HepG2 (cell line): ENCODE data around the gene CA12. TPM values are rescaled to one million over a fixed set of nuclear protein-coding genes. Genes with fewer than 3 reads are reported as not detected.

Source experiments
- HOXA9 ChIP-seq: sonication (generic); formaldehyde crosslinking; IDR thresholded peaks from 2 replicates; pipeline ENCODE4 v1.8.1; 2022; ENCODE audit warnings: missing genetic modification reagents, mild to moderate bottlenecking, moderate library complexity, borderline replicate concordance
- IRX3 ChIP-seq: sonication (generic); formaldehyde crosslinking; IDR thresholded peaks from 2 replicates; pipeline ENCODE4 v1.8.1; 2023; ENCODE audit warnings: mild to moderate bottlenecking, low read depth, missing genetic modification reagents, borderline replicate concordance
- NFIB ChIP-seq: sonication (generic); formaldehyde crosslinking; IDR thresholded peaks from 2 replicates; pipeline ENCODE4 v1.9.0; 2021; ENCODE audit warnings: missing genetic modification reagents, mild to moderate bottlenecking, borderline replicate concordance
- SAP130 ChIP-seq: IDR thresholded peaks from 2 replicates; pipeline ENCODE4 v1.6.1; 2016; ENCODE audit warnings: low read depth
- SOX13 ChIP-seq, 3 experiments: fragments of 450-650 bp in 1 of 3; sonication (generic) in 1 of 3; formaldehyde crosslinking in 1 of 3; IDR thresholded peaks in 2 of 3; conservative IDR thresholded peaks in 1 of 3; 2 replicates each; pipeline versions ENCODE4 v1.5.0 to v1.6.1; 2016 to 2020; ENCODE audit warnings: antibody characterized with exemption in 1 of 3, mild to moderate bottlenecking in 1 of 3, missing compliant biosample characterization in 1 of 3, missing genetic modification reagents in 1 of 3, moderate library complexity in 1 of 3
- TFAP4 ChIP-seq: sonication (generic); IDR thresholded peaks from 2 replicates; pipeline ENCODE4 v1.6.1; 2016; ENCODE audit warnings: low read depth, borderline replicate concordance
- THRA ChIP-seq: sonication (generic); formaldehyde crosslinking; IDR thresholded peaks from 2 replicates; pipeline ENCODE4 v1.4.0; 2020; ENCODE audit warnings: missing genetic modification reagents, borderline replicate concordance
- ZFAT ChIP-seq: sonication (generic); formaldehyde crosslinking; conservative IDR thresholded peaks from 2 replicates; pipeline ENCODE4 v1.8.1; 2023; ENCODE audit warnings: missing genetic modification reagents, inconsistent platforms
- ZNF331 ChIP-seq: sonication (generic); formaldehyde crosslinking; IDR thresholded peaks from 2 replicates; pipeline ENCODE4 v1.4.0; 2020; ENCODE audit warnings: missing genetic modification reagents
- ZNF563 ChIP-seq: sonication (generic); formaldehyde crosslinking; IDR thresholded peaks from 2 replicates; pipeline ENCODE4 v1.8.0; 2022; ENCODE audit warnings: mild to moderate bottlenecking, moderate library complexity, missing genetic modification reagents
- polyA plus RNA-seq, 8 experiments: library from polyadenylated mRNA; depleted of rRNA in 3 of 8; stranded (reverse) in 7 of 8; unstranded in 1 of 8; fragments of >200 nt; fragmentation: Illumina TruSeq in 4 of 8; extraction: Trizol in 4 of 8; gene quantifications; 2 replicates each; pipeline versions ENCODE4 v1.2.1 to v1.2.3, GENCODE V29; 2011 to 2016; ENCODE audit warnings: low read depth in 4 of 8, missing spikeins in 1 of 8, mixed read lengths in 1 of 8; ENCODE audit not compliant: insufficient read depth in 1 of 8
- total RNA-seq, 5 experiments: library from RNA; depleted of rRNA; stranded (reverse); fragments of >200 nt; fragmentation: Illumina TruSeq; extraction: Trizol; gene quantifications; 2 replicates each; pipeline ENCODE4 v1.2.3, GENCODE V29; 2016; ENCODE audit warnings: low read depth in 1 of 5
- TF ChIP-seq, protein P1 (sequence below): IDR thresholded peaks from 2 replicates; pipeline ENCODE4 v1.6.1; 2012; ENCODE audit warnings: inconsistent platforms
- TF ChIP-seq, protein P2 (sequence below): sonication (generic); formaldehyde crosslinking; IDR thresholded peaks from 2 replicates; pipeline ENCODE4 v1.5.1; 2020; ENCODE audit warnings: mild to moderate bottlenecking, missing genetic modification reagents, borderline replicate concordance
- TF ChIP-seq, protein P3 (sequence below): sonication (generic); formaldehyde crosslinking; IDR thresholded peaks from 2 replicates; pipeline ENCODE4 v1.5.0; 2020; ENCODE audit warnings: mild to moderate bottlenecking, missing genetic modification reagents
- TF ChIP-seq, protein P4 (sequence below): sonication (generic); formaldehyde crosslinking; IDR thresholded peaks from 2 replicates; pipeline ENCODE4 v1.4.0; 2020; ENCODE audit warnings: mild to moderate bottlenecking, missing genetic modification reagents, borderline replicate concordance

The CA12 gene
- total and polyA plus RNA-seq, 2 of the 13 experiments (the other 11 are each of a cell fraction or from before 2014, with no cell fraction given), result 0.07 to 0.20 TPM

GRCh38 chr15:63401714-63402497 is 20.3 kb upstream of the CA12 start (continued):
- no peak for TF ChIP-seq TFAP4
- TF ChIP-seq ZNF331, result no peak
- TF ChIP-seq, protein P1, sequence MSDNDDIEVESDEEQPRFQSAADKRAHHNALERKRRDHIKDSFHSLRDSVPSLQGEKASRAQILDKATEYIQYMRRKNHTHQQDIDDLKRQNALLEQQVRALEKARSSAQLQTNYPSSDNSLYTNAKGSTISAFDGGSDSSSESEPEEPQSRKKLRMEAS, result peak; percentile 34; the same call in 1 of the 2 replicates
- TF ChIP-seq, protein P2, sequence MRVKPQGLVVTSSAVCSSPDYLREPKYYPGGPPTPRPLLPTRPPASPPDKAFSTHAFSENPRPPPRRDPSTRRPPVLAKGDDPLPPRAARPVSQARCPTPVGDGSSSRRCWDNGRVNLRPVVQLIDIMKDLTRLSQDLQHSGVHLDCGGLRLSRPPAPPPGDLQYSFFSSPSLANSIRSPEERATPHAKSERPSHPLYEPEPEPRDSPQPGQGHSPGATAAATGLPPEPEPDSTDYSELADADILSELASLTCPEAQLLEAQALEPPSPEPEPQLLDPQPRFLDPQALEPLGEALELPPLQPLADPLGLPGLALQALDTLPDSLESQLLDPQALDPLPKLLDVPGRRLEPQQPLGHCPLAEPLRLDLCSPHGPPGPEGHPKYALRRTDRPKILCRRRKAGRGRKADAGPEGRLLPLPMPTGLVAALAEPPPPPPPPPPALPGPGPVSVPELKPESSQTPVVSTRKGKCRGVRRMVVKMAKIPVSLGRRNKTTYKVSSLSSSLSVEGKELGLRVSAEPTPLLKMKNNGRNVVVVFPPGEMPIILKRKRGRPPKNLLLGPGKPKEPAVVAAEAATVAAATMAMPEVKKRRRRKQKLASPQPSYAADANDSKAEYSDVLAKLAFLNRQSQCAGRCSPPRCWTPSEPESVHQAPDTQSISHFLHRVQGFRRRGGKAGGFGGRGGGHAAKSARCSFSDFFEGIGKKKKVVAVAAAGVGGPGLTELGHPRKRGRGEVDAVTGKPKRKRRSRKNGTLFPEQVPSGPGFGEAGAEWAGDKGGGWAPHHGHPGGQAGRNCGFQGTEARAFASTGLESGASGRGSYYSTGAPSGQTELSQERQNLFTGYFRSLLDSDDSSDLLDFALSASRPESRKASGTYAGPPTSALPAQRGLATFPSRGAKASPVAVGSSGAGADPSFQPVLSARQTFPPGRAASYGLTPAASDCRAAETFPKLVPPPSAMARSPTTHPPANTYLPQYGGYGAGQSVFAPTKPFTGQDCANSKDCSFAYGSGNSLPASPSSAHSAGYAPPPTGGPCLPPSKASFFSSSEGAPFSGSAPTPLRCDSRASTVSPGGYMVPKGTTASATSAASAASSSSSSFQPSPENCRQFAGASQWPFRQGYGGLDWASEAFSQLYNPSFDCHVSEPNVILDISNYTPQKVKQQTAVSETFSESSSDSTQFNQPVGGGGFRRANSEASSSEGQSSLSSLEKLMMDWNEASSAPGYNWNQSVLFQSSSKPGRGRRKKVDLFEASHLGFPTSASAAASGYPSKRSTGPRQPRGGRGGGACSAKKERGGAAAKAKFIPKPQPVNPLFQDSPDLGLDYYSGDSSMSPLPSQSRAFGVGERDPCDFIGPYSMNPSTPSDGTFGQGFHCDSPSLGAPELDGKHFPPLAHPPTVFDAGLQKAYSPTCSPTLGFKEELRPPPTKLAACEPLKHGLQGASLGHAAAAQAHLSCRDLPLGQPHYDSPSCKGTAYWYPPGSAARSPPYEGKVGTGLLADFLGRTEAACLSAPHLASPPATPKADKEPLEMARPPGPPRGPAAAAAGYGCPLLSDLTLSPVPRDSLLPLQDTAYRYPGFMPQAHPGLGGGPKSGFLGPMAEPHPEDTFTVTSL (CRISPR knock-in tag), result peak; percentile 53; the same call in 1 of the 2 replicates
- TF ChIP-seq SAP130, result peak; percentile 38; the same call in 1 of the 2 replicates
- no peak for TF ChIP-seq NFIB (CRISPR knock-in tag)
- no peak for TF ChIP-seq ZNF563 (CRISPR knock-in tag)
- TF ChIP-seq HOXA9 (CRISPR knock-in tag), result no peak
- TF ChIP-seq, protein P3, sequence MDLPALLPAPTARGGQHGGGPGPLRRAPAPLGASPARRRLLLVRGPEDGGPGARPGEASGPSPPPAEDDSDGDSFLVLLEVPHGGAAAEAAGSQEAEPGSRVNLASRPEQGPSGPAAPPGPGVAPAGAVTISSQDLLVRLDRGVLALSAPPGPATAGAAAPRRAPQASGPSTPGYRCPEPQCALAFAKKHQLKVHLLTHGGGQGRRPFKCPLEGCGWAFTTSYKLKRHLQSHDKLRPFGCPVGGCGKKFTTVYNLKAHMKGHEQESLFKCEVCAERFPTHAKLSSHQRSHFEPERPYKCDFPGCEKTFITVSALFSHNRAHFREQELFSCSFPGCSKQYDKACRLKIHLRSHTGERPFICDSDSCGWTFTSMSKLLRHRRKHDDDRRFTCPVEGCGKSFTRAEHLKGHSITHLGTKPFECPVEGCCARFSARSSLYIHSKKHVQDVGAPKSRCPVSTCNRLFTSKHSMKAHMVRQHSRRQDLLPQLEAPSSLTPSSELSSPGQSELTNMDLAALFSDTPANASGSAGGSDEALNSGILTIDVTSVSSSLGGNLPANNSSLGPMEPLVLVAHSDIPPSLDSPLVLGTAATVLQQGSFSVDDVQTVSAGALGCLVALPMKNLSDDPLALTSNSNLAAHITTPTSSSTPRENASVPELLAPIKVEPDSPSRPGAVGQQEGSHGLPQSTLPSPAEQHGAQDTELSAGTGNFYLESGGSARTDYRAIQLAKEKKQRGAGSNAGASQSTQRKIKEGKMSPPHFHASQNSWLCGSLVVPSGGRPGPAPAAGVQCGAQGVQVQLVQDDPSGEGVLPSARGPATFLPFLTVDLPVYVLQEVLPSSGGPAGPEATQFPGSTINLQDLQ, result no peak
- TF ChIP-seq ZFAT (CRISPR knock-in tag), result no peak
- TF ChIP-seq, protein P4, sequence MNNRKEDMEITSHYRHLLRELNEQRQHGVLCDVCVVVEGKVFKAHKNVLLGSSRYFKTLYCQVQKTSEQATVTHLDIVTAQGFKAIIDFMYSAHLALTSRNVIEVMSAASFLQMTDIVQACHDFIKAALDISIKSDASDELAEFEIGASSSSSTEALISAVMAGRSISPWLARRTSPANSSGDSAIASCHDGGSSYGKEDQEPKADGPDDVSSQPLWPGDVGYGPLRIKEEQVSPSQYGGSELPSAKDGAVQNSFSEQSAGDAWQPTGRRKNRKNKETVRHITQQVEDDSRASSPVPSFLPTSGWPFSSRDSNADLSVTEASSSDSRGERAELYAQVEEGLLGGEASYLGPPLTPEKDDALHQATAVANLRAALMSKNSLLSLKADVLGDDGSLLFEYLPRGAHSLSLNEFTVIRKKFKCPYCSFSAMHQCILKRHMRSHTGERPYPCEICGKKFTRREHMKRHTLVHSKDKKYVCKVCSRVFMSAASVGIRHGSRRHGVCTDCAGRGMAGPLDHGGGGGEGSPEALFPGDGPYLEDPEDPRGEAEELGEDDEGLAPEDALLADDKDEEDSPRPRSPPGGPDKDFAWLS (CRISPR knock-in tag), result no peak
- no peak for TF ChIP-seq SOX13 (IDR thresholded peaks at IDR 0.05)
- peak in 1 of 2 experiments; percentile 59; a peak in 2 of 4 replicates for TF ChIP-seq SOX13 (CRISPR knock-in tag; conservative IDR thresholded peaks at IDR 0.05 in 1 of 2, IDR thresholded peaks at IDR 0.05 in 1 of 2)
- no peak for TF ChIP-seq THRA (CRISPR knock-in tag)
- TF ChIP-seq IRX3 (CRISPR knock-in tag), result no peak
